ENCODE measurements around the gene CENPF.
A peak's percentile ranks its signal among the peaks of the same experiment; 100 is the strongest.
"Not testable (repeated sequence)": the region's sequence is repeated elsewhere in the genome, so short reads cannot be mapped to it uniquely, and the experiment has no call there.

The CENPF gene

GRCh38 chr1:214583824-214584554, 19.0 kb upstream of the CENPF start:
- no peak for DNase-seq

- DNase-seq: peak in 1 of 2 donors; percentile 8
Observed at GRCh38 chr1:214584805-214585766, 17.9 kb upstream of the CENPF start.

GRCh38 chr1:214586621-214587020, 16.4 kb upstream of the CENPF start:
- no peak for DNase-seq

- no peak for DNase-seq
Observed at GRCh38 chr1:214587165-214587564, 15.8 kb upstream of the CENPF start.

GRCh38 chr1:214588963-214589597, 13.9 kb upstream of the CENPF start:
- DNase-seq: no peak

- DNase-seq: no peak
Observed at GRCh38 chr1:214590696-214591095, 12.3 kb upstream of the CENPF start.

- not testable (repeated sequence) for DNase-seq
Observed at GRCh38 chr1:214591918-214592317, 11.1 kb upstream of the CENPF start.

- DNase-seq: no peak
Observed at GRCh38 chr1:214593158-214593557, 9.8 kb upstream of the CENPF start.

- DNase-seq: no peak
Observed at GRCh38 chr1:214603819-214604252, 841 bp downstream of the CENPF start.

GRCh38 chr1:214604523-214604922, 1.5 kb downstream of the CENPF start:
- no peak for DNase-seq

- DNase-seq: not testable (repeated sequence)
Observed at GRCh38 chr1:214605484-214605883, 2.5 kb downstream of the CENPF start.

GRCh38 chr1:214605933-214606925, 3.2 kb downstream of the CENPF start:
- not testable (repeated sequence) for DNase-seq

GRCh38 chr1:214607492-214608215, 4.7 kb downstream of the CENPF start:
- not testable (repeated sequence) for DNase-seq

- not testable (repeated sequence) for DNase-seq
Observed at GRCh38 chr1:214608216-214608783, 5.3 kb downstream of the CENPF start.

- DNase-seq: not testable (repeated sequence)
Observed at GRCh38 chr1:214608817-214609216, 5.8 kb downstream of the CENPF start.

- no peak for DNase-seq
Observed at GRCh38 chr1:214609692-214610091, 6.7 kb downstream of the CENPF start.

- DNase-seq: not testable (repeated sequence)
Observed at GRCh38 chr1:214610136-214610535, 7.1 kb downstream of the CENPF start.

- DNase-seq: no peak
Observed at GRCh38 chr1:214615109-214615508, 12.1 kb downstream of the CENPF start.

GRCh38 chr1:214615871-214616270, 12.9 kb downstream of the CENPF start:
- DNase-seq: no peak

GRCh38 chr1:214617246-214617645, 14.3 kb downstream of the CENPF start:
- no peak for DNase-seq

- no peak for DNase-seq
Observed at GRCh38 chr1:214617843-214618242, 14.8 kb downstream of the CENPF start.

Measured in CD4-positive, alpha-beta T cell treated with Interleukin-4 for 1 hour (primary cell).